BE2C (cell line): Measurements from ENCODE around the gene CDH4.

Source experiments
- DNase-seq: peaks from one replicate; pipeline ENCODE4 v3.0.0-alpha.2; 2020
- H3K27me3 ChIP-seq: fragments of 250-450 bp; sonication (Bioruptor Pico); 2 replicates; pipeline ENCODE4 v1.5.1; 2020; ENCODE audit warnings: mild to moderate bottlenecking
- H3K36me3 ChIP-seq: fragments of 250-450 bp; sonication (Bioruptor Pico); 2 replicates; pipeline ENCODE4 v1.5.1; 2020; ENCODE audit warnings: mild to moderate bottlenecking
- H3K4me1 ChIP-seq: fragments of 250-450 bp; sonication (Bioruptor Pico); 2 replicates; pipeline ENCODE4 v1.5.1; 2020
- H3K4me3 ChIP-seq: 2 replicates; pipeline ENCODE4 v1.5.1; 2011; ENCODE audit warnings: low read depth, low read length
- H3K9me3 ChIP-seq: fragments of 250-450 bp; sonication (Bioruptor Pico); 2 replicates; pipeline ENCODE4 v1.5.1; 2020
- CTCF ChIP-seq: IDR thresholded peaks from 2 replicates; pipeline ENCODE4 v1.5.1; 2012; ENCODE audit warnings: mild to moderate bottlenecking, low read depth, low read length

CDH4 gene

GRCh38 chr20:61567204-61567603, 315.1 kb downstream of the CDH4 start:
- no peak overlapping the region for H3K4me3 ChIP-seq

DNA sequence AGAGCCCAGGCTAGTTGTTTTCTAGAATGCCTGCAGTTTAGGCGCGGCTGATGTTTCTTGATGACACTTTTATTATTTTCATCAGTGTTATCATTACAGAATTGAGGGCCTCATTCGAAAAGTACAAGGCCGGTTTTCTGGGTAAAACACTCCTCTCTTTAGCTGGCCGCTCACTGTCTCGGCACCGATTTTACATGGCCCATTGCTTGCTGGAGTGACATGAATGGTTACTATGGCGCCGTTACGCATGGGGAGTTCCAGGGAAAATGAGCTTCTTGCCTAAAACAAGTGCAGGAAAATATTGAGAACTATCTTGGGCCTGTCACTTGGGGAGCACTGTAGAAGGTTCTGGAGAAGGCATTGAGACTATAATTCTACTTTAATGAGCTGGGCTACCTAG, 317.8 kb downstream of the CDH4 start:
- Histone ChIP-seq H3K27me3 (no peaks in the 10 kb centered on the region), H3K9me3 (no peaks in the 10 kb centered on the region; the same call in 1 of the 2 replicates), H3K36me3 (no peaks in the 10 kb centered on the region), H3K4me1 (no peaks in the 10 kb centered on the region), H3K4me3 (no peak overlapping the region)
- no peak for DNase-seq
- no peak for TF ChIP-seq CTCF

More at GRCh38 chr20:61567204-61567603, 315.1 kb downstream of the CDH4 start:
- H3K36me3 ChIP-seq: no peaks in the 10 kb centered on the region
- TF ChIP-seq CTCF: no peak
- no peaks in the 10 kb centered on the region for H3K27me3 ChIP-seq
- H3K9me3 ChIP-seq: no peaks in the 10 kb centered on the region; the same call in 1 of the 2 replicates
- no peak for DNase-seq
- no peaks in the 10 kb centered on the region for H3K4me1 ChIP-seq

DNA sequence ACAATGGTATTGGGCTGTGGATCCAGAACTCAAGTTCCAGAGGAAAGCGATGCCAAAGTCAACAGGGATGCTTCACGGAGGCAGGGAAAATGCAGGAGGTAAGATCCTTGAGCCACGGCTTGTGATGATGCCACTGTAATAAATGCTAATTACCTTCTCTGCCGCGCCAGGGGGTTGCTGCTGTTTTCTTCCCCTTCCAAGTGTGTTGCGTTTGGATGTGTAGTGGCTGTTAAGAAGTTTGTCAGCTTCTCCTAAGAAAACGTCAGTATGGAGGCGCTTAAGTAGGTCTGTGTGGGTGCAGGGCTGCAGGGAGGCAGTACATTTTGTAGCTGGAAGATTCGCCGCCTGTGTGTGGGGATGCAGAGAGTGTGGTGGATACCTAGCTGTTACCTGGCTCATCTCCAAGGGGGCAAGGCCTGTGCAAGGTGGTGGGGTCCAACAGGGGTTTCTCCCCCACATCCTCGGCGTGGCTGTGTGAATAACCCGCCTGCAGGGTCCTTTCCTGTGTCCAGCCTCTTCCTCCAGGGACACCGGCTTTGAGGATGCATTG, 318.7 kb downstream of the CDH4 start:
- Histone ChIP-seq H3K27me3 (no peaks in the 10 kb centered on the region), H3K9me3 (no peaks in the 10 kb centered on the region; the same call in 1 of the 2 replicates), H3K4me1 (no peaks in the 10 kb centered on the region), H3K4me3 (no peak overlapping the region), H3K36me3 (no peaks in the 10 kb centered on the region)
- TF ChIP-seq CTCF: no peak
- no peak for DNase-seq

DNA sequence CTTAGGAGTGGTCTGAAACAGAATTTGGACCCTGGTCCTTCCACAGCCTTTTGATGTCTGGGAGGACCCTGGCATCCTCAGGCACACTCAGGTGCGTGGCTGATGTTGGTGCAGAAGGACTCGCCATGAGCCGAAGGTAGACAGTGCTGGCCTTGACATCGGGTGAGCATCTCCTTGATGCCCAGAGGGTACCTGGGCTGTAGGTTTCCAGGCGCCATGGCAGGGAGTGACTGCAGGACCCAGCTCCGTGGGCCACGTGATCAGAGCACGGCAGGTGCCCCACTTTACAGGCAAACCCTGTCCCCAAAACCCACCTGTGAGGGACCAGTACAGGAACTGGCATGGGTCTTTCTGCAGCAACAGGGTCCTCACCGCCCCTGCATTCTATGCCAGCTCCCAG, 319.2 kb downstream of the CDH4 start:
- Histone ChIP-seq H3K36me3 (no peaks in the 10 kb centered on the region), H3K9me3 (no peaks in the 10 kb centered on the region), H3K27me3 (no peaks in the 10 kb centered on the region), H3K4me3 (no peak overlapping the region), H3K4me1 (no peaks in the 10 kb centered on the region)
- TF ChIP-seq CTCF: no peak
- DNase-seq: no peak

- Histone ChIP-seq H3K4me3 (no peak overlapping the region), H3K36me3 (no peaks in the 10 kb centered on the region), H3K4me1 (no peaks in the 10 kb centered on the region), H3K27me3 (no peaks in the 10 kb centered on the region), H3K9me3 (no peaks in the 10 kb centered on the region)
- no peak for DNase-seq
- no peak for TF ChIP-seq CTCF
These were observed 320.1 kb downstream of the CDH4 start for GRCh38 chr20:61571916-61572711.

DNA sequence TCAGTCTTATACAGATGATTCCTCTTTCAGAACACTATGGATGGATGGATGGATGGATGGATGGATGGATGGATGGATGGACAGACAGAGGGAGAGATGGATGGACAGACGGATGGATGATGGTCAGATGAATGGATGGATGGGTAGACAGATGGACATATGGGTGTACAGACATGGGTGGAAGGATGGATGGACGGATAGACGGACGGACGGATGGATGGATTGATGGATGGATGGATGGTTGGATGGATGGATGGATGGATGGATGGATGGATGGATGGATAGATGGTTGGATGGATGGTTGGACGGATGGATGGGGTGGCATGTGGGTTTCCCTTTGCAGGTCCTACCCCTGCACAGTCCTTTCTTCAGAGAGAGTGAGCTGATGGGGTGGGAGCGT, 320.7 kb downstream of the CDH4 start:
- no peak for DNase-seq
- no peak for TF ChIP-seq CTCF
- H3K36me3 ChIP-seq: no peaks in the 10 kb centered on the region
- no peaks in the 10 kb centered on the region for H3K4me1 ChIP-seq
- H3K9me3 ChIP-seq: no peaks in the 10 kb centered on the region
- H3K4me3 ChIP-seq: no peak overlapping the region
- no peaks in the 10 kb centered on the region for H3K27me3 ChIP-seq
